PC-9 (cell line): Measurements from ENCODE around the gene SULT1C4.

Experiments used
- EZH2 ChIP-seq: fragments of 200-600 bp; sonication (generic); IDR thresholded peaks from 2 replicates; pipeline ENCODE4 v1.8.0; 2017; ENCODE audit warnings: antibody characterized with exemption, low read depth
- TF ChIP-seq, protein P1 (sequence below): fragments of 200-600 bp; sonication (generic); conservative IDR thresholded peaks from 2 replicates; pipeline ENCODE4 v1.6.1; 2017; ENCODE audit warnings: mixed run types, antibody characterized with exemption, mild to moderate bottlenecking, moderate library complexity

DNA sequence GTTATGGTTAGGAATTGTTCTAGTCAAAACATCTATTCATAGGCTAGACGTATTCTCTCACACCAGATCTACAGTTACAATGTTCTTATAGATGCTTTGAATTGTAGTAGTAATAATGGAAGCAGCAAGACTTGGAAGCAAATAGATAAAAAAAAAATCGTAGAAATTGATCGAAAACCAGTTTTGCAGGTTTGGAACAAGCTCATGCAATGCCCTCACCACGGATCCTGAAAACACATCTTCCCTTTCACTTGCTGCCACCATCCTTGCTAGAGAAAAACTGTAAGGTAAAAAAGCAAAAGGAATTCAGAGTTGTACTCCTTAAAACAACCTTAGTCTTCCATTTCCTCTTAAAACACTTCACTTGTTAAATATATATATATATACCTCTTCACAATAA is 4.4 kb downstream of the SULT1C4 start:
- TF ChIP-seq, protein P1, sequence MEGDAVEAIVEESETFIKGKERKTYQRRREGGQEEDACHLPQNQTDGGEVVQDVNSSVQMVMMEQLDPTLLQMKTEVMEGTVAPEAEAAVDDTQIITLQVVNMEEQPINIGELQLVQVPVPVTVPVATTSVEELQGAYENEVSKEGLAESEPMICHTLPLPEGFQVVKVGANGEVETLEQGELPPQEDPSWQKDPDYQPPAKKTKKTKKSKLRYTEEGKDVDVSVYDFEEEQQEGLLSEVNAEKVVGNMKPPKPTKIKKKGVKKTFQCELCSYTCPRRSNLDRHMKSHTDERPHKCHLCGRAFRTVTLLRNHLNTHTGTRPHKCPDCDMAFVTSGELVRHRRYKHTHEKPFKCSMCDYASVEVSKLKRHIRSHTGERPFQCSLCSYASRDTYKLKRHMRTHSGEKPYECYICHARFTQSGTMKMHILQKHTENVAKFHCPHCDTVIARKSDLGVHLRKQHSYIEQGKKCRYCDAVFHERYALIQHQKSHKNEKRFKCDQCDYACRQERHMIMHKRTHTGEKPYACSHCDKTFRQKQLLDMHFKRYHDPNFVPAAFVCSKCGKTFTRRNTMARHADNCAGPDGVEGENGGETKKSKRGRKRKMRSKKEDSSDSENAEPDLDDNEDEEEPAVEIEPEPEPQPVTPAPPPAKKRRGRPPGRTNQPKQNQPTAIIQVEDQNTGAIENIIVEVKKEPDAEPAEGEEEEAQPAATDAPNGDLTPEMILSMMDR = no peak
- no peak for TF ChIP-seq EZH2
